Endothelial cell of umbilical vein (primary cell): Measurements from ENCODE around the gene POU3F3. TPM values are rescaled to one million over a fixed set of nuclear protein-coding genes. Genes with fewer than 3 reads are reported as not detected.

Experiments used
- BruUV-seq: library from RNA; stranded (reverse); fragments of 400-500 nt; replicated peaks from 2 replicates; lab custom pipeline; 2021; lab: Mats Ljungman, UMichigan
- CTCF ChIA-PET: fragments of 300-600, 350-600 bp; sonication (Branson Sonifier 250); formaldehyde crosslinking; loops from one replicate; lab custom pipeline; 2021; ENCODE audit warnings: antibody characterized with exemption, inconsistent platforms; lab: Charles Lee
- POLR2A ChIA-PET: fragments of 300-600, 350-600 bp; sonication (Branson Sonifier 250); formaldehyde crosslinking; loops from one replicate; lab custom pipeline; 2021; ENCODE audit warnings: antibody characterized with exemption, inconsistent platforms; lab: Charles Lee
- DNase-seq: peaks from one replicate; pipeline ENCODE4 v3.0.0-alpha.2; 2011; ENCODE audit warnings: low read depth, low spot score
- FAIRE-seq: peaks from 2 replicates; lab custom pipeline; 2011; peaks lifted over from hg19 to GRCh38; lab: Jason Lieb, UNC
- H2AFZ ChIP-seq: 2 replicates; pipeline ENCODE4 v1.6.0; 2012; ENCODE audit warnings: low read depth, low read length, control low read depth, inconsistent platforms
- H3K27ac ChIP-seq: 2 replicates; pipeline ENCODE4 v1.5.1; 2011; ENCODE audit warnings: low read depth, mild to moderate bottlenecking, control low read depth, low read length, moderate library complexity; ENCODE audit not compliant: insufficient read depth
- H3K27me3 ChIP-seq, 2 experiments: 2 replicates each; pipeline versions ENCODE4 v1.6.0 to v1.6.1; 2011; ENCODE audit warnings: low read length in 2 of 2, mixed read lengths in 1 of 2; ENCODE audit not compliant: control insufficient read depth in 2 of 2, insufficient read depth in 2 of 2
- H3K36me3 ChIP-seq, 2 experiments: 2 replicates in 1 of 2; 3 replicates in 1 of 2; pipeline ENCODE4 v1.5.1; 2011; ENCODE audit warnings: low read length in 2 of 2, mild to moderate bottlenecking in 1 of 2, moderate library complexity in 1 of 2; ENCODE audit not compliant: control insufficient read depth in 2 of 2, insufficient read depth in 2 of 2; ENCODE audit errors: extremely low read depth in 1 of 2
- H3K4me1 ChIP-seq: 3 replicates; pipeline ENCODE4 v1.5.1; 2011; ENCODE audit warnings: mild to moderate bottlenecking, low read length; ENCODE audit not compliant: control insufficient read depth, insufficient read depth; ENCODE audit errors: extremely low read depth
- H3K4me2 ChIP-seq: 2 replicates; pipeline ENCODE4 v1.6.1; 2011; ENCODE audit warnings: low read length, control low read depth, mixed read lengths; ENCODE audit not compliant: insufficient read depth
- H3K4me3 ChIP-seq, 3 experiments: fragments of 200-600 bp in 1 of 3; sonication (generic), shearing (Covaris generic) in 1 of 3; replicated peaks in 1 of 3; 2 replicates each; pipeline ENCODE4 v1.5.1; 2011 to 2016; ENCODE audit warnings: control low read depth in 3 of 3, low read length in 3 of 3, mild to moderate bottlenecking in 2 of 3, inconsistent platforms in 1 of 3, low read depth in 1 of 3, moderate library complexity in 1 of 3; ENCODE audit not compliant: insufficient read depth in 1 of 3
- H3K79me2 ChIP-seq: 2 replicates; pipeline ENCODE4 v1.6.0; 2012; ENCODE audit warnings: low read length, inconsistent platforms; ENCODE audit not compliant: control insufficient read depth, insufficient read depth
- H3K9ac ChIP-seq: replicated peaks from 2 replicates; pipeline ENCODE3; 2011; ENCODE audit warnings: low read length, control low read depth; ENCODE audit not compliant: insufficient read depth; ENCODE audit errors: extremely low read depth
- H3K9me1 ChIP-seq: replicated peaks from 3 replicates; pipeline ENCODE4 v1.6.0; 2011; ENCODE audit warnings: mild to moderate bottlenecking, low read length; ENCODE audit not compliant: control insufficient read depth, insufficient read depth; ENCODE audit errors: extremely low read depth
- H3K9me3 ChIP-seq: replicated peaks from 2 replicates; pipeline ENCODE4 v1.5.1; 2012; ENCODE audit warnings: low read length, inconsistent platforms; ENCODE audit not compliant: control insufficient read depth, insufficient read depth
- H4K20me1 ChIP-seq: replicated peaks from 2 replicates; pipeline ENCODE3; 2011; ENCODE audit warnings: mild to moderate bottlenecking, low read length; ENCODE audit not compliant: control insufficient read depth, insufficient read depth; ENCODE audit errors: extremely low read depth
- EZH2 ChIP-seq: IDR thresholded peaks from 2 replicates; pipeline ENCODE4 v1.6.1; 2012; ENCODE audit warnings: borderline replicate concordance, low read depth, mild to moderate bottlenecking, moderate library complexity, low read length, inconsistent platforms; ENCODE audit not compliant: severe bottlenecking
- FOS ChIP-seq: IDR thresholded peaks from 2 replicates; pipeline ENCODE4 v1.6.1; 2011; ENCODE audit warnings: mild to moderate bottlenecking, low read length, moderate library complexity, borderline replicate concordance; ENCODE audit not compliant: insufficient read depth
- GATA2 ChIP-seq: IDR thresholded peaks from 2 replicates; pipeline ENCODE4 v1.7.0; 2011; ENCODE audit warnings: low read depth, mild to moderate bottlenecking, moderate library complexity, mixed read lengths, low read length; ENCODE audit not compliant: insufficient read length, insufficient read depth
- JUN ChIP-seq: IDR thresholded peaks from 2 replicates; pipeline ENCODE4 v1.6.1; 2011; ENCODE audit warnings: borderline replicate concordance, low read depth; ENCODE audit not compliant: insufficient read length, insufficient read depth
- MYC ChIP-seq: IDR thresholded peaks from one replicate; pipeline ENCODE4 v1.6.1; 2011; ENCODE audit warnings: mild to moderate bottlenecking, low read depth, low read length
- POLR2A ChIP-seq: IDR thresholded peaks from 2 replicates; pipeline ENCODE4 v1.6.1; 2012; ENCODE audit warnings: low read depth, mild to moderate bottlenecking, control low read depth, low read length
- POLR2AphosphoS5 ChIP-seq: IDR thresholded peaks from 2 replicates; pipeline ENCODE4 v1.6.1; 2012; ENCODE audit warnings: low read depth, mild to moderate bottlenecking, control low read depth, low read length, moderate library complexity; ENCODE audit not compliant: insufficient read depth
- dilution Hi-C: fragments of 300-500 bp; cut with MboI; formaldehyde crosslinking; loops from one replicate; pipeline ENCODE4 v1.15.0; 2019; ENCODE audit warnings: low sequenced_read_pairs; ENCODE audit not compliant: extremely low pct_ligation_motif_present
- intact Hi-C: fragments of 100-400 bp; cut with micrococcal nuclease; formaldehyde crosslinking; loops from one replicate; pipeline ENCODE4 v1.10.0; 2022
- polyA plus RNA-seq, 4 experiments: library from polyadenylated mRNA; depleted of rRNA in 3 of 4; stranded (reverse) in 3 of 4; unstranded in 1 of 4; fragments of >200 nt; gene quantifications; 2 replicates each; pipeline versions ENCODE4 v1.2.1 to v1.2.3, GENCODE V29; 2011 to 2012; ENCODE audit warnings: missing spikeins in 1 of 4
- total RNA-seq: library from RNA; stranded (reverse); gene quantifications from 2 replicates; pipeline ENCODE4 v1.2.3, GENCODE V29; 2021
- TF ChIP-seq, protein P1 (sequence below): IDR thresholded peaks from 2 replicates; pipeline ENCODE4 v1.6.1; 2011; ENCODE audit not compliant: insufficient read depth, insufficient read length
- TF ChIP-seq, protein P2 (sequence below), 2 donors: IDR thresholded peaks; 1 replicate in 1 of 2; 2 replicates in 1 of 2; pipeline ENCODE4 v1.5.1; 2011; ENCODE audit warnings: low read length in 2 of 2, mild to moderate bottlenecking in 2 of 2, moderate library complexity in 2 of 2, control low read depth in 1 of 2, inconsistent platforms in 1 of 2, low read depth in 1 of 2; ENCODE audit not compliant: insufficient read depth in 1 of 2; ENCODE audit errors: extremely low read depth in 1 of 2

Gene POU3F3
- total and polyA plus RNA-seq, 2 donors (not counting 3 experiments of a cell fraction or from before 2014, with no cell fraction given), result not detected

DNA sequence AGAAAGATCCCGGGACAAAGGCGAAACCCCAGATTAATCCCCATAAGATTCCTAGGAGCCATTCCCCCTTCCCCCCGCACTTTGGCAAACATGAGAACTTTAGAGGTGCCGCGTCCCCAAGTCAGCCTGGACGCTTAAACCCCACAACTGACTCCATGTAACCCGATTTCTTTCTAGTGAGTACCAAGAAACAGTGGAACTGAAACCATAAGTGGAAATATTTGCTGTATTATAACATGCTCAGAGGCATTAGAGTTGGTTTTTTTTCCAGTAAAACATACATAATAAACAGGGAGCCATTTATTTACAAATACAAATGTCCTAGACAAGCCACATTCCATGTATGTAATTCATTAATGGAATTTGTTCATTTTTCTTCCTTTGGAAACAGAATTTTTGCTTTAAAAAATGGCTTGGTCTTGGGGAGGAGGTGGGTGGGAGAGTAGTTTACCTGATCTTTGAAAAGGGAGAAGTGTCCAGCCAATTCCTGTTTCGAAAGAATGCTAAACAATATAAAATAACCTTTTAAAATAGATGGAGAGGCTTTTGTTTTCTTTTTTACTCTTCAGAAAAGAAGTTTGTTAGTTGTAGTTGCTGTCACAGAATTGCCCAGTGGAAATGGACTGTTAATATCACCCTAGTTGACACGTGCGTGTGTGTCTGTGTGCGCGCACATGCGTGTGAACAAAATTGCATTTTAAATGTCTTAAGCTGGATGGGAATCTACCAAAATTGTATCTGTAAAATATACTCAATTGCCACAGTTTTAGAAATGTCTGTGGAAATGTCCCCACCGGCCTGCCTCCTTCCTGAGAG lies 10.6 kb downstream of the POU3F3 start:
- Histone ChIP-seq H3K36me3 (no peaks in the 10 kb centered on the region), H3K4me2 (no peak overlapping the region), H4K20me1 (no peaks in the 10 kb centered on the region), H2AFZ (no peak overlapping the region), H3K4me3 (no peak overlapping the region), H3K4me1 (no peaks in the 10 kb centered on the region), H3K9me3 (no peaks in the 10 kb centered on the region), H3K27me3 (peaks cover 89 to 97% of the 10 kb centered on the region in 2 experiments), H3K9ac (no peak overlapping the region), H3K79me2 (no peaks in the 10 kb centered on the region), H3K9me1 (no peaks in the 10 kb centered on the region), H3K27ac (no peak overlapping the region)
- no TSS peak for BruUV-seq
- dilution Hi-C loops (no loop called here), intact Hi-C loops (no loop called here)
- FAIRE-seq (no peak), DNase-seq (no peak)
- CTCF ChIA-PET, result no interaction called here
- TF ChIP-seq EZH2, result peak; percentile 55
- TF ChIP-seq, protein P1, sequence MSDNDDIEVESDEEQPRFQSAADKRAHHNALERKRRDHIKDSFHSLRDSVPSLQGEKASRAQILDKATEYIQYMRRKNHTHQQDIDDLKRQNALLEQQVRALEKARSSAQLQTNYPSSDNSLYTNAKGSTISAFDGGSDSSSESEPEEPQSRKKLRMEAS, result no peak
- POLR2A ChIA-PET, result no interaction called here

DNA sequence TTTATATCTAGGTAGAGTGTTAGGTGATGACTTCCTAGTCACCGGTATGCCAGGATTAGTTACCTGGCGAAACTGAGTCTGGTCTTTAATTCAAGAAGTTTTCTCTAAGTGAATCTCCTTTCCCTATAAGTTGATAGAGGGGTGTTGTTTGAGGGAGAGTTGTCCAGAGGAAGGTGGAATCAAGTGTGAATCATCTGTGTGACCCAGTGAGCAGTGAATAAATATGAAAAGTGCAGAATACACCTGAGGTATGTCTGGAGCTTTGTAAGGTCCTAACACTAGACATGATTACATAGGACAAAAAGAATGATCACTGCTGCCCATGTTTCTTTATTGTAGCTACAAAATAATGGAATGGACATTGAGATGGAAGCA lies 11.2 kb downstream of the POU3F3 start:
- Histone ChIP-seq H2AFZ (no peak overlapping the region), H3K36me3 (no peaks in the 10 kb centered on the region), H3K9me1 (no peaks in the 10 kb centered on the region), H3K4me1 (no peaks in the 10 kb centered on the region), H3K4me3 (no peak overlapping the region), H3K79me2 (no peaks in the 10 kb centered on the region), H4K20me1 (no peaks in the 10 kb centered on the region), H3K27me3 (peaks cover 85 to 91% of the 10 kb centered on the region in 2 experiments), H3K9me3 (no peaks in the 10 kb centered on the region), H3K27ac (no peak overlapping the region), H3K4me2 (no peak overlapping the region), H3K9ac (no peak overlapping the region)
- POLR2A ChIA-PET, result no interaction called here
- no peak for FAIRE-seq
- intact Hi-C loops (no loop called here), dilution Hi-C loops (no loop called here)
- TF ChIP-seq GATA2, result no peak
- TF ChIP-seq, protein P1, result no peak
- TF ChIP-seq MYC, result no peak
- no peak for TF ChIP-seq POLR2AphosphoS5
- TF ChIP-seq POLR2A, result no peak
- no peak for TF ChIP-seq FOS
- TF ChIP-seq, protein P2, sequence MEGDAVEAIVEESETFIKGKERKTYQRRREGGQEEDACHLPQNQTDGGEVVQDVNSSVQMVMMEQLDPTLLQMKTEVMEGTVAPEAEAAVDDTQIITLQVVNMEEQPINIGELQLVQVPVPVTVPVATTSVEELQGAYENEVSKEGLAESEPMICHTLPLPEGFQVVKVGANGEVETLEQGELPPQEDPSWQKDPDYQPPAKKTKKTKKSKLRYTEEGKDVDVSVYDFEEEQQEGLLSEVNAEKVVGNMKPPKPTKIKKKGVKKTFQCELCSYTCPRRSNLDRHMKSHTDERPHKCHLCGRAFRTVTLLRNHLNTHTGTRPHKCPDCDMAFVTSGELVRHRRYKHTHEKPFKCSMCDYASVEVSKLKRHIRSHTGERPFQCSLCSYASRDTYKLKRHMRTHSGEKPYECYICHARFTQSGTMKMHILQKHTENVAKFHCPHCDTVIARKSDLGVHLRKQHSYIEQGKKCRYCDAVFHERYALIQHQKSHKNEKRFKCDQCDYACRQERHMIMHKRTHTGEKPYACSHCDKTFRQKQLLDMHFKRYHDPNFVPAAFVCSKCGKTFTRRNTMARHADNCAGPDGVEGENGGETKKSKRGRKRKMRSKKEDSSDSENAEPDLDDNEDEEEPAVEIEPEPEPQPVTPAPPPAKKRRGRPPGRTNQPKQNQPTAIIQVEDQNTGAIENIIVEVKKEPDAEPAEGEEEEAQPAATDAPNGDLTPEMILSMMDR (IDR thresholded peaks at IDR 0.05; ENCODE audit: extremely low read depth in 1 of 2, insufficient read depth in 1 of 2, low read depth in 1 of 2, low read length in 2 of 2), result no peak
- TF ChIP-seq JUN, result no peak
- no peak for TF ChIP-seq EZH2
- CTCF ChIA-PET, result no interaction called here
- no peak for DNase-seq
- BruUV-seq, result no TSS peak
